Measurements from ENCODE around the gene NDRG4. TPM values are rescaled to one million over a fixed set of nuclear protein-coding genes. Genes with fewer than 3 reads are reported as not detected.

NDRG4 gene
- total and polyA plus RNA-seq, 2 of the 13 experiments (the other 11 are each of a cell fraction or from before 2014, with no cell fraction given), result 1.7 to 2.7 TPM

GRCh38 chr16:58515125-58515870, 15.4 kb downstream of the NDRG4 start, which contains the start of gene SETD6 (continued):
- TF ChIP-seq SOX13 (IDR thresholded peaks at IDR 0.05) (no peak; the same call in 1 of the 2 replicates), SOX13 (CRISPR knock-in tag; conservative IDR thresholded peaks at IDR 0.05 in 1 of 2, IDR thresholded peaks at IDR 0.05 in 1 of 2) (peak in 1 of 2 experiments; percentile 57; a peak in 2 of 4 replicates), ZNF275 (CRISPR knock-in tag; IDR thresholded peaks at IDR 0.05; ENCODE audit: borderline replicate concordance) (peak; percentile 74; the same call in 1 of the 2 replicates), STAT5B (CRISPR knock-in tag; IDR thresholded peaks at IDR 0.05) (peak; percentile 35; the same call in 1 of the 2 replicates), ZNF674 (CRISPR knock-in tag; IDR thresholded peaks at IDR 0.05; ENCODE audit: low read depth) (0 out of 2 replicates have a peak, but pooled peaks have one; percentile 65), NR2C2 (CRISPR knock-in tag; IDR thresholded peaks at IDR 0.05; ENCODE audit: borderline replicate concordance) (peak; percentile 81), ZNF703 (CRISPR knock-in tag; IDR thresholded peaks at IDR 0.05; ENCODE audit: borderline replicate concordance) (peak; percentile 83; the same call in 1 of the 2 replicates), FOXP4 (CRISPR knock-in tag; IDR thresholded peaks at IDR 0.05) (peak; percentile 60; the same call in 1 of the 2 replicates), TCF7 (IDR thresholded peaks at IDR 0.05; ENCODE audit: low read depth) (no peak), ZNF839 (CRISPR knock-in tag; IDR thresholded peaks at IDR 0.05; ENCODE audit: borderline replicate concordance) (peak; percentile 70; the same call in 1 of the 2 replicates), EP300 (IDR thresholded peaks at IDR 0.05; ENCODE audit: low read depth in 2 of 2, low read length in 2 of 2) (no peak), EP300 (CRISPR knock-in tag; IDR thresholded peaks at IDR 0.05; ENCODE audit: borderline replicate concordance) (peak; percentile 23; the same call in 1 of the 2 replicates), ZNF138 (CRISPR knock-in tag; IDR thresholded peaks at IDR 0.05; ENCODE audit: low read depth) (peak; percentile 91), SP1 (IDR thresholded peaks at IDR 0.05) (no peak), SP1 (CRISPR knock-in tag; IDR thresholded peaks at IDR 0.05) (peak; percentile 74), ZNF776 (CRISPR knock-in tag; IDR thresholded peaks at IDR 0.05) (peak; percentile 84; the same call in 1 of the 2 replicates)
- TF ChIP-seq, protein P1, sequence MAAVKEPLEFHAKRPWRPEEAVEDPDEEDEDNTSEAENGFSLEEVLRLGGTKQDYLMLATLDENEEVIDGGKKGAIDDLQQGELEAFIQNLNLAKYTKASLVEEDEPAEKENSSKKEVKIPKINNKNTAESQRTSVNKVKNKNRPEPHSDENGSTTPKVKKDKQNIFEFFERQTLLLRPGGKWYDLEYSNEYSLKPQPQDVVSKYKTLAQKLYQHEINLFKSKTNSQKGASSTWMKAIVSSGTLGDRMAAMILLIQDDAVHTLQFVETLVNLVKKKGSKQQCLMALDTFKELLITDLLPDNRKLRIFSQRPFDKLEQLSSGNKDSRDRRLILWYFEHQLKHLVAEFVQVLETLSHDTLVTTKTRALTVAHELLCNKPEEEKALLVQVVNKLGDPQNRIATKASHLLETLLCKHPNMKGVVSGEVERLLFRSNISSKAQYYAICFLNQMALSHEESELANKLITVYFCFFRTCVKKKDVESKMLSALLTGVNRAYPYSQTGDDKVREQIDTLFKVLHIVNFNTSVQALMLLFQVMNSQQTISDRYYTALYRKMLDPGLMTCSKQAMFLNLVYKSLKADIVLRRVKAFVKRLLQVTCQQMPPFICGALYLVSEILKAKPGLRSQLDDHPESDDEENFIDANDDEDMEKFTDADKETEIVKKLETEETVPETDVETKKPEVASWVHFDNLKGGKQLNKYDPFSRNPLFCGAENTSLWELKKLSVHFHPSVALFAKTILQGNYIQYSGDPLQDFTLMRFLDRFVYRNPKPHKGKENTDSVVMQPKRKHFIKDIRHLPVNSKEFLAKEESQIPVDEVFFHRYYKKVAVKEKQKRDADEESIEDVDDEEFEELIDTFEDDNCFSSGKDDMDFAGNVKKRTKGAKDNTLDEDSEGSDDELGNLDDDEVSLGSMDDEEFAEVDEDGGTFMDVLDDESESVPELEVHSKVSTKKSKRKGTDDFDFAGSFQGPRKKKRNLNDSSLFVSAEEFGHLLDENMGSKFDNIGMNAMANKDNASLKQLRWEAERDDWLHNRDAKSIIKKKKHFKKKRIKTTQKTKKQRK (IDR thresholded peaks at IDR 0.05; ENCODE audit: low read length), result no peak
- TF ChIP-seq, protein P2, sequence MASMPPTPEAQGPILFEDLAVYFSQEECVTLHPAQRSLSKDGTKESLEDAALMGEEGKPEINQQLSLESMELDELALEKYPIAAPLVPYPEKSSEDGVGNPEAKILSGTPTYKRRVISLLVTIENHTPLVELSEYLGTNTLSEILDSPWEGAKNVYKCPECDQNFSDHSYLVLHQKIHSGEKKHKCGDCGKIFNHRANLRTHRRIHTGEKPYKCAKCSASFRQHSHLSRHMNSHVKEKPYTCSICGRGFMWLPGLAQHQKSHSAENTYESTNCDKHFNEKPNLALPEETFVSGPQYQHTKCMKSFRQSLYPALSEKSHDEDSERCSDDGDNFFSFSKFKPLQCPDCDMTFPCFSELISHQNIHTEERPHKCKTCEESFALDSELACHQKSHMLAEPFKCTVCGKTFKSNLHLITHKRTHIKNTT (CRISPR knock-in tag; IDR thresholded peaks at IDR 0.05), result peak; percentile 18; the same call in 1 of the 2 replicates
